ENCODE measurements around the gene DCAF4L1.

Gene DCAF4L1

GRCh38 chr4:41967392-41967791, 14.2 kb upstream of the DCAF4L1 start (continued):
- TF ChIP-seq ZNF692 (tag by site-specific recombination; IDR thresholded peaks at IDR 0.05) (no peak), ZBTB11 (tag by site-specific recombination; conservative IDR thresholded peaks at IDR 0.05; ENCODE audit: low read depth) (no peak), ZNF157 (tag by site-specific recombination; IDR thresholded peaks at IDR 0.05) (no peak), ZNF571 (tag by site-specific recombination; IDR thresholded peaks at IDR 0.05) (no peak), ZNF19 (tag by site-specific recombination; IDR thresholded peaks at IDR 0.05; ENCODE audit: low read depth) (no peak)

- H3K27ac ChIP-seq (ENCODE audit: extremely low read depth, low read depth, low read length): no peak overlapping the region
- no peaks in the 10 kb centered on the region for H3K36me3 ChIP-seq (ENCODE audit: control insufficient read depth in 2 of 2, insufficient read depth in 1 of 2, low read length in 2 of 2)
- ChIA-PET POLR2A (no interaction called here), CTCF (no interaction called here)
- H3K4me3 ChIP-seq (ENCODE audit: low read depth, low read length): no peak overlapping the region
- H3K9me3 ChIP-seq (ENCODE audit: control insufficient read depth, insufficient read depth, low read depth, low read length): no peaks in the 10 kb centered on the region
- no peaks in the 10 kb centered on the region for H3K4me1 ChIP-seq (ENCODE audit: control insufficient read depth, insufficient read depth, low read length)
- no peak for TF ChIP-seq IKZF3 (tag by site-specific recombination; IDR thresholded peaks at IDR 0.05)
- TF ChIP-seq ZSCAN30 (tag by site-specific recombination; IDR thresholded peaks at IDR 0.05): no peak
- TF ChIP-seq SCRT1 (tag by site-specific recombination; IDR thresholded peaks at IDR 0.05; ENCODE audit: borderline replicate concordance): no peak
- TF ChIP-seq YY1 (tag by site-specific recombination; IDR thresholded peaks at IDR 0.05): no peak
- no peak for TF ChIP-seq REST (tag by site-specific recombination; IDR thresholded peaks at IDR 0.05)
- TF ChIP-seq TCF7L2 (IDR thresholded peaks at IDR 0.05; ENCODE audit: borderline replicate concordance, low read depth, low read length): no peak
- TF ChIP-seq ZNF324 (tag by site-specific recombination; IDR thresholded peaks at IDR 0.05): no peak
- TF ChIP-seq ZNF561 (tag by site-specific recombination; IDR thresholded peaks at IDR 0.05; ENCODE audit: borderline replicate concordance): no peak
- no peak for TF ChIP-seq ZNF585B (tag by site-specific recombination; IDR thresholded peaks at IDR 0.05)
- no peak for TF ChIP-seq ATF2 (tag by site-specific recombination; IDR thresholded peaks at IDR 0.05; ENCODE audit: low read depth)
- TF ChIP-seq ZNF398 (tag by site-specific recombination; IDR thresholded peaks at IDR 0.05): no peak
- no peak for TF ChIP-seq ZNF626 (tag by site-specific recombination; IDR thresholded peaks at IDR 0.05)
- TF ChIP-seq ZNF701 (tag by site-specific recombination; IDR thresholded peaks at IDR 0.05): no peak
- no peak for TF ChIP-seq ZNF785 (tag by site-specific recombination; IDR thresholded peaks at IDR 0.05)
- no peak for TF ChIP-seq ZNF544 (tag by site-specific recombination; IDR thresholded peaks at IDR 0.05)
- TF ChIP-seq ZNF169 (tag by site-specific recombination; IDR thresholded peaks at IDR 0.05): no peak
- TF ChIP-seq ZNF558 (tag by site-specific recombination; IDR thresholded peaks at IDR 0.05): no peak
- TF ChIP-seq PBX3 (CRISPR knock-in tag; IDR thresholded peaks at IDR 0.05): no peak
These were observed 11.9 kb upstream of the DCAF4L1 start for GRCh38 chr4:41969671-41970070.
